Endothelial cell of umbilical vein (primary cell): ENCODE data around the gene AJAP1. TPM values are rescaled to one million over a fixed set of nuclear protein-coding genes. Genes with fewer than 3 reads are reported as not detected.

ENCODE experiments used
- BruUV-seq: library from RNA; stranded (reverse); fragments of 400-500 nt; replicated peaks from 2 replicates; lab custom pipeline; 2021; lab: Mats Ljungman, UMichigan
- CTCF ChIA-PET: fragments of 300-600, 350-600 bp; sonication (Branson Sonifier 250); formaldehyde crosslinking; loops from one replicate; lab custom pipeline; 2021; ENCODE audit warnings: antibody characterized with exemption, inconsistent platforms; lab: Charles Lee
- POLR2A ChIA-PET: fragments of 300-600, 350-600 bp; sonication (Branson Sonifier 250); formaldehyde crosslinking; loops from one replicate; lab custom pipeline; 2021; ENCODE audit warnings: antibody characterized with exemption, inconsistent platforms; lab: Charles Lee
- DNase-seq: peaks from one replicate; pipeline ENCODE4 v3.0.0-alpha.2; 2011; ENCODE audit warnings: low read depth, low spot score
- FAIRE-seq: peaks from 2 replicates; lab custom pipeline; 2011; peaks lifted over from hg19 to GRCh38; lab: Jason Lieb, UNC
- H2AFZ ChIP-seq: 2 replicates; pipeline ENCODE4 v1.6.0; 2012; ENCODE audit warnings: low read depth, low read length, control low read depth, inconsistent platforms
- H3K27ac ChIP-seq: 2 replicates; pipeline ENCODE4 v1.5.1; 2011; ENCODE audit warnings: low read depth, mild to moderate bottlenecking, control low read depth, low read length, moderate library complexity; ENCODE audit not compliant: insufficient read depth
- H3K27me3 ChIP-seq, 2 experiments: 2 replicates each; pipeline versions ENCODE4 v1.6.0 to v1.6.1; 2011; ENCODE audit warnings: low read length in 2 of 2, mixed read lengths in 1 of 2; ENCODE audit not compliant: control insufficient read depth in 2 of 2, insufficient read depth in 2 of 2
- H3K36me3 ChIP-seq, 2 experiments: 2 replicates in 1 of 2; 3 replicates in 1 of 2; pipeline ENCODE4 v1.5.1; 2011; ENCODE audit warnings: low read length in 2 of 2, mild to moderate bottlenecking in 1 of 2, moderate library complexity in 1 of 2; ENCODE audit not compliant: control insufficient read depth in 2 of 2, insufficient read depth in 2 of 2; ENCODE audit errors: extremely low read depth in 1 of 2
- H3K4me1 ChIP-seq: 3 replicates; pipeline ENCODE4 v1.5.1; 2011; ENCODE audit warnings: mild to moderate bottlenecking, low read length; ENCODE audit not compliant: control insufficient read depth, insufficient read depth; ENCODE audit errors: extremely low read depth
- H3K4me2 ChIP-seq: 2 replicates; pipeline ENCODE4 v1.6.1; 2011; ENCODE audit warnings: low read length, control low read depth, mixed read lengths; ENCODE audit not compliant: insufficient read depth
- H3K4me3 ChIP-seq, 3 experiments: fragments of 200-600 bp in 1 of 3; sonication (generic), shearing (Covaris generic) in 1 of 3; replicated peaks in 1 of 3; 2 replicates each; pipeline ENCODE4 v1.5.1; 2011 to 2016; ENCODE audit warnings: control low read depth in 3 of 3, low read length in 3 of 3, mild to moderate bottlenecking in 2 of 3, inconsistent platforms in 1 of 3, low read depth in 1 of 3, moderate library complexity in 1 of 3; ENCODE audit not compliant: insufficient read depth in 1 of 3
- H3K79me2 ChIP-seq: 2 replicates; pipeline ENCODE4 v1.6.0; 2012; ENCODE audit warnings: low read length, inconsistent platforms; ENCODE audit not compliant: control insufficient read depth, insufficient read depth
- H3K9ac ChIP-seq: replicated peaks from 2 replicates; pipeline ENCODE3; 2011; ENCODE audit warnings: low read length, control low read depth; ENCODE audit not compliant: insufficient read depth; ENCODE audit errors: extremely low read depth
- H3K9me1 ChIP-seq: replicated peaks from 3 replicates; pipeline ENCODE4 v1.6.0; 2011; ENCODE audit warnings: mild to moderate bottlenecking, low read length; ENCODE audit not compliant: control insufficient read depth, insufficient read depth; ENCODE audit errors: extremely low read depth
- H3K9me3 ChIP-seq: replicated peaks from 2 replicates; pipeline ENCODE4 v1.5.1; 2012; ENCODE audit warnings: low read length, inconsistent platforms; ENCODE audit not compliant: control insufficient read depth, insufficient read depth
- H4K20me1 ChIP-seq: replicated peaks from 2 replicates; pipeline ENCODE3; 2011; ENCODE audit warnings: mild to moderate bottlenecking, low read length; ENCODE audit not compliant: control insufficient read depth, insufficient read depth; ENCODE audit errors: extremely low read depth
- CTCF ChIP-seq, 2 donors: IDR thresholded peaks; 1 replicate in 1 of 2; 2 replicates in 1 of 2; pipeline ENCODE4 v1.5.1; 2011; ENCODE audit warnings: low read length in 2 of 2, mild to moderate bottlenecking in 2 of 2, moderate library complexity in 2 of 2, control low read depth in 1 of 2, inconsistent platforms in 1 of 2, low read depth in 1 of 2; ENCODE audit not compliant: insufficient read depth in 1 of 2; ENCODE audit errors: extremely low read depth in 1 of 2
- EZH2 ChIP-seq: IDR thresholded peaks from 2 replicates; pipeline ENCODE4 v1.6.1; 2012; ENCODE audit warnings: borderline replicate concordance, low read depth, mild to moderate bottlenecking, moderate library complexity, low read length, inconsistent platforms; ENCODE audit not compliant: severe bottlenecking
- FOS ChIP-seq: IDR thresholded peaks from 2 replicates; pipeline ENCODE4 v1.6.1; 2011; ENCODE audit warnings: mild to moderate bottlenecking, low read length, moderate library complexity, borderline replicate concordance; ENCODE audit not compliant: insufficient read depth
- GATA2 ChIP-seq: IDR thresholded peaks from 2 replicates; pipeline ENCODE4 v1.7.0; 2011; ENCODE audit warnings: low read depth, mild to moderate bottlenecking, moderate library complexity, mixed read lengths, low read length; ENCODE audit not compliant: insufficient read length, insufficient read depth
- JUN ChIP-seq: IDR thresholded peaks from 2 replicates; pipeline ENCODE4 v1.6.1; 2011; ENCODE audit warnings: borderline replicate concordance, low read depth; ENCODE audit not compliant: insufficient read length, insufficient read depth
- MAX ChIP-seq: IDR thresholded peaks from 2 replicates; pipeline ENCODE4 v1.6.1; 2011; ENCODE audit not compliant: insufficient read depth, insufficient read length
- MYC ChIP-seq: IDR thresholded peaks from one replicate; pipeline ENCODE4 v1.6.1; 2011; ENCODE audit warnings: mild to moderate bottlenecking, low read depth, low read length
- POLR2A ChIP-seq: IDR thresholded peaks from 2 replicates; pipeline ENCODE4 v1.6.1; 2012; ENCODE audit warnings: low read depth, mild to moderate bottlenecking, control low read depth, low read length
- POLR2AphosphoS5 ChIP-seq: IDR thresholded peaks from 2 replicates; pipeline ENCODE4 v1.6.1; 2012; ENCODE audit warnings: low read depth, mild to moderate bottlenecking, control low read depth, low read length, moderate library complexity; ENCODE audit not compliant: insufficient read depth
- dilution Hi-C: fragments of 300-500 bp; cut with MboI; formaldehyde crosslinking; loops from one replicate; pipeline ENCODE4 v1.15.0; 2019; ENCODE audit warnings: low sequenced_read_pairs; ENCODE audit not compliant: extremely low pct_ligation_motif_present
- intact Hi-C: fragments of 100-400 bp; cut with micrococcal nuclease; formaldehyde crosslinking; loops from one replicate; pipeline ENCODE4 v1.10.0; 2022
- polyA plus RNA-seq, 4 experiments: library from polyadenylated mRNA; depleted of rRNA in 3 of 4; stranded (reverse) in 3 of 4; unstranded in 1 of 4; fragments of >200 nt; gene quantifications; 2 replicates each; pipeline versions ENCODE4 v1.2.1 to v1.2.3, GENCODE V29; 2011 to 2012; ENCODE audit warnings: missing spikeins in 1 of 4
- total RNA-seq: library from RNA; stranded (reverse); gene quantifications from 2 replicates; pipeline ENCODE4 v1.2.3, GENCODE V29; 2021

AJAP1 gene
- total and polyA plus RNA-seq, 2 donors (not counting 3 experiments of a cell fraction or from before 2014, with no cell fraction given): not detected

- no peaks in the 10 kb centered on the region for H3K36me3 ChIP-seq
- dilution Hi-C loops (no loop called here), intact Hi-C loops (no loop called here)
- H3K9me3 ChIP-seq: peaks cover 3% of the 10 kb centered on the region
- no peak for TF ChIP-seq FOS
- TF ChIP-seq GATA2: no peak
- TF ChIP-seq CTCF (IDR thresholded peaks at IDR 0.05; ENCODE audit: extremely low read depth in 1 of 2, insufficient read depth in 1 of 2, low read depth in 1 of 2, low read length in 2 of 2): no peak
- TF ChIP-seq JUN: no peak
- no peak for TF ChIP-seq MAX
- no peak for TF ChIP-seq MYC
- TF ChIP-seq EZH2: no peak
- no peak for TF ChIP-seq POLR2A
- TF ChIP-seq POLR2AphosphoS5: no peak
- no peaks in the 10 kb centered on the region for H4K20me1 ChIP-seq
- H3K27ac ChIP-seq: no peak overlapping the region
- no peaks in the 10 kb centered on the region for H3K79me2 ChIP-seq
- H3K9ac ChIP-seq: no peak overlapping the region
- H2AFZ ChIP-seq: no peak overlapping the region
- H3K4me1 ChIP-seq: no peaks in the 10 kb centered on the region
- CTCF ChIA-PET: no interaction called here
- no peaks in the 10 kb centered on the region for H3K27me3 ChIP-seq
- POLR2A ChIA-PET: no interaction called here
- FAIRE-seq: no peak
- no peaks in the 10 kb centered on the region for H3K9me1 ChIP-seq
- no peak overlapping the region for H3K4me3 ChIP-seq
- H3K4me2 ChIP-seq: no peak overlapping the region
- BruUV-seq: no TSS peak
- no peak for DNase-seq
Observed at GRCh38 chr1:4767308-4767707, 112.9 kb downstream of the AJAP1 start.
